Endothelial cell of umbilical vein (primary cell): ENCODE results near the gene RTN4R. TPM values are rescaled to one million over a fixed set of nuclear protein-coding genes. Genes with fewer than 3 reads are reported as not detected.

Experiments
- BruUV-seq: library from RNA; stranded (reverse); fragments of 400-500 nt; replicated peaks from 2 replicates; lab custom pipeline; 2021; lab: Mats Ljungman, UMichigan
- CTCF ChIA-PET: fragments of 300-600, 350-600 bp; sonication (Branson Sonifier 250); formaldehyde crosslinking; loops from one replicate; lab custom pipeline; 2021; ENCODE audit warnings: antibody characterized with exemption, inconsistent platforms; lab: Charles Lee
- POLR2A ChIA-PET: fragments of 300-600, 350-600 bp; sonication (Branson Sonifier 250); formaldehyde crosslinking; loops from one replicate; lab custom pipeline; 2021; ENCODE audit warnings: antibody characterized with exemption, inconsistent platforms; lab: Charles Lee
- DNase-seq: peaks from one replicate; pipeline ENCODE4 v3.0.0-alpha.2; 2011; ENCODE audit warnings: low read depth, low spot score
- FAIRE-seq: peaks from 2 replicates; lab custom pipeline; 2011; peaks lifted over from hg19 to GRCh38; lab: Jason Lieb, UNC
- H2AFZ ChIP-seq: 2 replicates; pipeline ENCODE4 v1.6.0; 2012; ENCODE audit warnings: low read depth, low read length, control low read depth, inconsistent platforms
- H3K27ac ChIP-seq: 2 replicates; pipeline ENCODE4 v1.5.1; 2011; ENCODE audit warnings: low read depth, mild to moderate bottlenecking, control low read depth, low read length, moderate library complexity; ENCODE audit not compliant: insufficient read depth
- H3K27me3 ChIP-seq, 2 experiments: 2 replicates each; pipeline versions ENCODE4 v1.6.0 to v1.6.1; 2011; ENCODE audit warnings: low read length in 2 of 2, mixed read lengths in 1 of 2; ENCODE audit not compliant: control insufficient read depth in 2 of 2, insufficient read depth in 2 of 2
- H3K36me3 ChIP-seq, 2 experiments: 2 replicates in 1 of 2; 3 replicates in 1 of 2; pipeline ENCODE4 v1.5.1; 2011; ENCODE audit warnings: low read length in 2 of 2, mild to moderate bottlenecking in 1 of 2, moderate library complexity in 1 of 2; ENCODE audit not compliant: control insufficient read depth in 2 of 2, insufficient read depth in 2 of 2; ENCODE audit errors: extremely low read depth in 1 of 2
- H3K4me1 ChIP-seq: 3 replicates; pipeline ENCODE4 v1.5.1; 2011; ENCODE audit warnings: mild to moderate bottlenecking, low read length; ENCODE audit not compliant: control insufficient read depth, insufficient read depth; ENCODE audit errors: extremely low read depth
- H3K4me2 ChIP-seq: 2 replicates; pipeline ENCODE4 v1.6.1; 2011; ENCODE audit warnings: low read length, control low read depth, mixed read lengths; ENCODE audit not compliant: insufficient read depth
- H3K4me3 ChIP-seq, 3 experiments: fragments of 200-600 bp in 1 of 3; sonication (generic), shearing (Covaris generic) in 1 of 3; replicated peaks in 1 of 3; 2 replicates each; pipeline ENCODE4 v1.5.1; 2011 to 2016; ENCODE audit warnings: control low read depth in 3 of 3, low read length in 3 of 3, mild to moderate bottlenecking in 2 of 3, inconsistent platforms in 1 of 3, low read depth in 1 of 3, moderate library complexity in 1 of 3; ENCODE audit not compliant: insufficient read depth in 1 of 3
- H3K79me2 ChIP-seq: 2 replicates; pipeline ENCODE4 v1.6.0; 2012; ENCODE audit warnings: low read length, inconsistent platforms; ENCODE audit not compliant: control insufficient read depth, insufficient read depth
- H3K9ac ChIP-seq: replicated peaks from 2 replicates; pipeline ENCODE3; 2011; ENCODE audit warnings: low read length, control low read depth; ENCODE audit not compliant: insufficient read depth; ENCODE audit errors: extremely low read depth
- H3K9me1 ChIP-seq: replicated peaks from 3 replicates; pipeline ENCODE4 v1.6.0; 2011; ENCODE audit warnings: mild to moderate bottlenecking, low read length; ENCODE audit not compliant: control insufficient read depth, insufficient read depth; ENCODE audit errors: extremely low read depth
- H3K9me3 ChIP-seq: replicated peaks from 2 replicates; pipeline ENCODE4 v1.5.1; 2012; ENCODE audit warnings: low read length, inconsistent platforms; ENCODE audit not compliant: control insufficient read depth, insufficient read depth
- H4K20me1 ChIP-seq: replicated peaks from 2 replicates; pipeline ENCODE3; 2011; ENCODE audit warnings: mild to moderate bottlenecking, low read length; ENCODE audit not compliant: control insufficient read depth, insufficient read depth; ENCODE audit errors: extremely low read depth
- EZH2 ChIP-seq: IDR thresholded peaks from 2 replicates; pipeline ENCODE4 v1.6.1; 2012; ENCODE audit warnings: borderline replicate concordance, low read depth, mild to moderate bottlenecking, moderate library complexity, low read length, inconsistent platforms; ENCODE audit not compliant: severe bottlenecking
- FOS ChIP-seq: IDR thresholded peaks from 2 replicates; pipeline ENCODE4 v1.6.1; 2011; ENCODE audit warnings: mild to moderate bottlenecking, low read length, moderate library complexity, borderline replicate concordance; ENCODE audit not compliant: insufficient read depth
- GATA2 ChIP-seq: IDR thresholded peaks from 2 replicates; pipeline ENCODE4 v1.7.0; 2011; ENCODE audit warnings: low read depth, mild to moderate bottlenecking, moderate library complexity, mixed read lengths, low read length; ENCODE audit not compliant: insufficient read length, insufficient read depth
- JUN ChIP-seq: IDR thresholded peaks from 2 replicates; pipeline ENCODE4 v1.6.1; 2011; ENCODE audit warnings: borderline replicate concordance, low read depth; ENCODE audit not compliant: insufficient read length, insufficient read depth
- MYC ChIP-seq: IDR thresholded peaks from one replicate; pipeline ENCODE4 v1.6.1; 2011; ENCODE audit warnings: mild to moderate bottlenecking, low read depth, low read length
- POLR2A ChIP-seq: IDR thresholded peaks from 2 replicates; pipeline ENCODE4 v1.6.1; 2012; ENCODE audit warnings: low read depth, mild to moderate bottlenecking, control low read depth, low read length
- POLR2AphosphoS5 ChIP-seq: IDR thresholded peaks from 2 replicates; pipeline ENCODE4 v1.6.1; 2012; ENCODE audit warnings: low read depth, mild to moderate bottlenecking, control low read depth, low read length, moderate library complexity; ENCODE audit not compliant: insufficient read depth
- dilution Hi-C: fragments of 300-500 bp; cut with MboI; formaldehyde crosslinking; loops from one replicate; pipeline ENCODE4 v1.15.0; 2019; ENCODE audit warnings: low sequenced_read_pairs; ENCODE audit not compliant: extremely low pct_ligation_motif_present
- intact Hi-C: fragments of 100-400 bp; cut with micrococcal nuclease; formaldehyde crosslinking; loops from one replicate; pipeline ENCODE4 v1.10.0; 2022
- polyA plus RNA-seq, 4 experiments: library from polyadenylated mRNA; depleted of rRNA in 3 of 4; stranded (reverse) in 3 of 4; unstranded in 1 of 4; fragments of >200 nt; gene quantifications; 2 replicates each; pipeline versions ENCODE4 v1.2.1 to v1.2.3, GENCODE V29; 2011 to 2012; ENCODE audit warnings: missing spikeins in 1 of 4
- total RNA-seq: library from RNA; stranded (reverse); gene quantifications from 2 replicates; pipeline ENCODE4 v1.2.3, GENCODE V29; 2021
- TF ChIP-seq, protein P1 (sequence below): IDR thresholded peaks from 2 replicates; pipeline ENCODE4 v1.6.1; 2011; ENCODE audit not compliant: insufficient read depth, insufficient read length
- TF ChIP-seq, protein P2 (sequence below), 2 donors: IDR thresholded peaks; 1 replicate in 1 of 2; 2 replicates in 1 of 2; pipeline ENCODE4 v1.5.1; 2011; ENCODE audit warnings: low read length in 2 of 2, mild to moderate bottlenecking in 2 of 2, moderate library complexity in 2 of 2, control low read depth in 1 of 2, inconsistent platforms in 1 of 2, low read depth in 1 of 2; ENCODE audit not compliant: insufficient read depth in 1 of 2; ENCODE audit errors: extremely low read depth in 1 of 2

RTN4R gene
- total and polyA plus RNA-seq, 2 donors (not counting 3 experiments of a cell fraction or from before 2014, with no cell fraction given), result 1.2 to 2.2 TPM

DNA sequence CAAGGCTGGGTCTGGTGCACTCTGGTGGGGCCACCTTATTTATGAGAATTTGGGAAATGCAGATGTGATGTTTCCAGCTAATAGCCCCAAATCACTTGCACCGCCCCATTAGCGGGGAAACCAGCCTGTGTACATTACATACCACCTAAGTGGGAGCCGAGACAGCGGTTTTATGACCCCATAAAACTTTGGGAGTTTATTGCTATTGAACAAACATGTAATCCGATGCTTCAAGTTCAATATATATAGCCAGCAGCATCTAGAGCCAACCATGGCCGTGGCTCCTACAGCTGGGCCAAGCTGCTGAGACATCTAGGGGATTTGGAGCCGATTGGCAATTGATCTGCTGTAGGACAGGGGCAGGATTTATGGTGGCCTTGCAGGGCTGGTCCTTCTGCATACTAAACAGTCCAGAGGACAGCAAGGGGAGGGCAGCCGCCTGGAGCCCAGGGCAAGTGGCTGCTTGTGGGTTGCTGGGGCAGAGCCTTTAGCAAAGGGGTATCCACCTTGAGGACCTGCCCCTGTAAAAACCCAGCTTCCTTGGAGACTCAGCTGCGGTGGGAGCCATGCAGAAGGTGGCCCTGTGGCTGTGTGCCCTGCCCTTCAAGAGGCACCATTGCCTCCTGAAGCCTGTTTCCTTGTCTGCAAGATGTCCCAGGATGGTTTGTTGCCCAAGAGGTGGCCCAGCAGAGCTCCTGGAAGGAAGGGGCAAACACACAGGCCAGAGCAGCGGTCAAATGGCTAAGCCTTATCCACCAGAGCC is 69.4 kb downstream of the RTN4R start:
- dilution Hi-C loops (no loop called here), intact Hi-C loops (no loop called here)
- DNase-seq (no peak), FAIRE-seq (no peak)
- TF ChIP-seq MYC, result no peak
- TF ChIP-seq, protein P1, sequence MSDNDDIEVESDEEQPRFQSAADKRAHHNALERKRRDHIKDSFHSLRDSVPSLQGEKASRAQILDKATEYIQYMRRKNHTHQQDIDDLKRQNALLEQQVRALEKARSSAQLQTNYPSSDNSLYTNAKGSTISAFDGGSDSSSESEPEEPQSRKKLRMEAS, result no peak
- TF ChIP-seq POLR2AphosphoS5, result no peak
- TF ChIP-seq EZH2, result no peak
- no peak for TF ChIP-seq GATA2
- TF ChIP-seq POLR2A, result no peak
- TF ChIP-seq FOS, result no peak
- no peak for TF ChIP-seq JUN
- TF ChIP-seq, protein P2, sequence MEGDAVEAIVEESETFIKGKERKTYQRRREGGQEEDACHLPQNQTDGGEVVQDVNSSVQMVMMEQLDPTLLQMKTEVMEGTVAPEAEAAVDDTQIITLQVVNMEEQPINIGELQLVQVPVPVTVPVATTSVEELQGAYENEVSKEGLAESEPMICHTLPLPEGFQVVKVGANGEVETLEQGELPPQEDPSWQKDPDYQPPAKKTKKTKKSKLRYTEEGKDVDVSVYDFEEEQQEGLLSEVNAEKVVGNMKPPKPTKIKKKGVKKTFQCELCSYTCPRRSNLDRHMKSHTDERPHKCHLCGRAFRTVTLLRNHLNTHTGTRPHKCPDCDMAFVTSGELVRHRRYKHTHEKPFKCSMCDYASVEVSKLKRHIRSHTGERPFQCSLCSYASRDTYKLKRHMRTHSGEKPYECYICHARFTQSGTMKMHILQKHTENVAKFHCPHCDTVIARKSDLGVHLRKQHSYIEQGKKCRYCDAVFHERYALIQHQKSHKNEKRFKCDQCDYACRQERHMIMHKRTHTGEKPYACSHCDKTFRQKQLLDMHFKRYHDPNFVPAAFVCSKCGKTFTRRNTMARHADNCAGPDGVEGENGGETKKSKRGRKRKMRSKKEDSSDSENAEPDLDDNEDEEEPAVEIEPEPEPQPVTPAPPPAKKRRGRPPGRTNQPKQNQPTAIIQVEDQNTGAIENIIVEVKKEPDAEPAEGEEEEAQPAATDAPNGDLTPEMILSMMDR (IDR thresholded peaks at IDR 0.05; ENCODE audit: extremely low read depth in 1 of 2, insufficient read depth in 1 of 2, low read depth in 1 of 2, low read length in 2 of 2), result no peak
- H2AFZ ChIP-seq, result no peak overlapping the region
- H4K20me1 ChIP-seq, result no peaks in the 10 kb centered on the region
- no peak overlapping the region for H3K27ac ChIP-seq
- H3K27me3 ChIP-seq, result no peaks in the 10 kb centered on the region
- no peaks in the 10 kb centered on the region for H3K9me3 ChIP-seq
- H3K9ac ChIP-seq, result no peak overlapping the region
- H3K9me1 ChIP-seq, result no peaks in the 10 kb centered on the region
- POLR2A ChIA-PET, result no interaction called here
- peaks cover 8% of the 10 kb centered on the region for H3K4me1 ChIP-seq
- no peaks in the 10 kb centered on the region for H3K36me3 ChIP-seq
- H3K79me2 ChIP-seq, result no peaks in the 10 kb centered on the region
- H3K4me3 ChIP-seq, result no peak overlapping the region
- no peak overlapping the region for H3K4me2 ChIP-seq
- no TSS peak for BruUV-seq
- CTCF ChIA-PET, result no interaction called here
